Activated CD8-positive, alpha-beta memory T cell treated with anti-CD3 and anti-CD28 coated beads, Interleukin-2, amount 50 U/mL, for 1 hour (primary cell): ENCODE measurements around the gene GRB2.
"Not testable (repeated sequence)": the region's sequence is repeated elsewhere in the genome, so short reads cannot be mapped to it uniquely, and the experiment has no call there.

Source experiments
- DNase-seq: peaks from one replicate; pipeline ENCODE4 v3.0.0-alpha.2; 2020; ENCODE audit errors: extremely low read depth

The GRB2 gene

DNA sequence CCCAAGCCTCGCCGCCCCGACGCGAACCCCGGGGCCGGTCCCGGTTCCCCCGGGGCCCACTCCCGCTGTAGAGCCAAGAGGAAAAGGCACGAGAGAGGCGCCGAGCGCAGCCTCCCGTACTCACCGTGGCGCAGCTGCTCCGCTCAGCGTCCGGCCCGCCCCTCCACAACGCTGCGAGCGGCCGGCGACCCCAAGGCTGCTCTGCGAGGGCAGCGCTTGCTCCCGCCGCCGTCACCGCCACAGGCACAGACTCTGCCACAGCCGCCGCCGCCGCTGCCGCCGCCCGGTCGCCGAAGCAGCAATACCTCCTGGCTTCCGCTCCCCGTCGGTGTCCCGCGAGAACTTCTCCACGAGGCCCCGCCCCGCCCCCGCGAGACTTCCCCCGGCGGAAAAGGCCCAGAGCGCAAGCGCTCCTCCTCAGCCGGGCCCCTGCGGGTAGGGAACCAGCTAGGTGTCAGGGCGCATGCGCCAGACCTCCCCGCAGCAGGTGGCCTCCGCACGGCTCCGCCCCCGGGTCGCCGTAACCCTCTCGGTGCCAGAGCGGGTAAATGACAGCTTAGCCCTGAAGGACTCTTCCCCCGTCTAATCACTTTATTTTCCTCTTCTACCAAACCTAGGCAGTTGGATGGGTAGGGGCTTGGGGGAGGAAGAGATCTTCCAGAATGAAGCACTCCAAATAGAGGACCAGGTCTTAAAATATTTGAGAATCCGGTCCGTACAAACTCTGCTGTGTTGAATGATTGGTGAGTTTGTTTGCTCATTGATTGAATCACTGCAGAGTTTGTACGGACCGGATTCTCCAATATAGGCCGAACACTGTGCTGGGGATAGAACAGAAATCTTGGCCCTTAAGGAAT is at the start of gene GRB2:
Gene GRB2 (minus strand): TSS at position 314 of the 857 bp plus-strand sequence. CDS start 12,050 bp downstream, outside the sequence.
- peak; percentile 95 for DNase-seq

GRCh38 chr17:75454672-75455071 is 49.2 kb upstream of the GRB2 start:
- not testable (repeated sequence) for DNase-seq

- DNase-seq, result no peak
These were observed 48.7 kb upstream of the GRB2 start for GRCh38 chr17:75454193-75454592.

DNA sequence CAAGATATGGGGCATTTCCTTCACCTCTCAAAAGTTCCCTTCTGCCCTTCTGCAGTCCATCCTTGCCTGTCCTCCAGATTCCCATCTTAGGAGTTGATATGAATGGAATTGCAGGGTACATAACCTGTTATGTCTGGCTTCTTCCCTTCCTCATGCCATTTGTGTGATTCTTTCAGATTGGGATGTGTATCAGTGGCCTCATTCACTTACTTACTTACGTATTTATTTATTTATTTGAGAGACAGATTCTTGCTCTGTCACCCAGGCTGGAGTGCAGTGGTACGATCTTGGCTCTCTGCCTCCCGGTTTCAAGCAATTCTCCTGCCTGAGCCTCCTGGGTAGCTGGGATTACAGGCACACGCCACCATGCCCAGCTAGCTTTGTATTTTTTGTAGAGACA is 44.8 kb upstream of the GRB2 start:
- DNase-seq, result no peak

GRCh38 chr17:75447951-75448856 is 42.7 kb upstream of the GRB2 start:
- DNase-seq, result no peak

GRCh38 chr17:75445896-75446295 is 40.4 kb upstream of the GRB2 start:
- not testable (repeated sequence) for DNase-seq

- no peak for DNase-seq
These were observed 39.8 kb upstream of the GRB2 start for GRCh38 chr17:75445296-75445695.

DNA sequence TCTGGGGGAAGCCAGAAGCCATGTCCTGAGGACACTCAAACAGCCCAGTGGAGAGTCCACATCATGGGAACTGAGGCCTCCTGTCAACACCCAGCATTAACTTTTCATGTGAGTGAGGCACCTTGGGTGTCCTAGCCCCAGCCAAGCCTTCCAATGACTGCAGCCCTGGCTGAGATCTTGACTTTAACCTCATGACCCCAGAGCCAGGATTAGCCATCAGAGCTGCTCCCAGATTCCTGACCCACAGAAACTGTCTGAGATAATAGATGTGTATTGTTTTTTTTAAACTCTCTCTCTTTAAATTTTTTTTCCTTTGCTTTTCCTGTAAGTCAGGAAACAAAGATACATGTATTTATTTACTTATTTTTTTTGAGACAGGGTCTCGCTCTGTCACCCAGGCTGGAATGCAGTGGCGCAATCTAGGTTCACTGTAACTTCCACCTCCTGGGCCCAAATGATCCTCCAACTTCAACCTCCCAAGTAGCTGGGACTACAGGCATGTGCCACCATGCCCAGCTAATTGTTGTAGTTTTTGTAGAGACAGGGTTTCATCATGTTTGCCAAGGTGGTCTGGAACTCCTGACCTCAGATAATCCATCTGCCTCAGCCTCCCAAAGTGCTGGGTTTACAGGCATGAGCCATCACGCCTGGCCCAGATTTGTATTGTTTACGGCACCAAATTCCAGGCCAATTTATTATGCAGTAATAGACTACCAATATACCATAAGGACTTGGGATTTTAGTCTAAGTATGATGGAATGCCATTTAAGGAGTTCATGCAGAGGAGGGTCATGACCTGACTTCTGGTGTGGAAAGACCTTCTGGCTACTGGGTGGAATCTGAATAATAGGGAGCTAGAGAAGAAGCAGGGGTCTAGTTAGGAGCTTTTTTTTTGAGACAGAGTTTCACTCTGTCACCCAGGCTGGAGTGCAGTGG is 37.0 kb upstream of the GRB2 start:
- DNase-seq, result no peak

DNA sequence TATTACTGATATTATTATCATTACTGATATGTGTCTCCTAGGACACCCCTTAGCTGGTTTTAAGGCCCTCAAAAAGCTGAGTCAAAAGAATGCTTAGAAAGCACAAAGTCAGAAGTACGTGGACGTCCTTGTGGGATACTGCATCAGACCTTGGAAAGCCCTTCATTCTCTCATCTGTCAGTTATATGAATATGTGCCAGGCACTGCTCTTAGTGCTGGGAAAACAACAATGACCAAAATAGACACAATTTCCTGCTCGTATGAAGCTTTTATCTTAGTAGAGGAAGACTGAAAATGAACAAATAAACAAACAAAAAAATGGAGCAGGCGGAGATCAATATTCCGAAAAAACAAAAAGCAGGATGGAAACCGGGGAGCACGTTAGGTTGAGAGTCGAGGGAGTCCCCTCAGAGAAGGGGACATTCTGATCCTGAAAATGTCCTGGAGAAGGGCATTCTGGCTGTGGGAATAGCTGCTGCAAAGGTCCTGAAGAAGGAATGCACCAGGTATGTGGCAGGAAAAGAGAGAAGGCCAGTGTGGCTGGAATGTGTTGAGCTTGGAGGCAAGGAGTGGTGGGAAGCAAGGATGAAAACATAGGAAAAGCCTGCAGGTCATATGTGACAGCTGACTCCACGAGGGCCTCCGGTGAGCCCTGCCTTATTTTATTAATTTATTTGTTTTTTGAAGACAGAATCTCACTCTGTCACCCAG is 35.4 kb upstream of the GRB2 start:
- DNase-seq, result no peak

DNA sequence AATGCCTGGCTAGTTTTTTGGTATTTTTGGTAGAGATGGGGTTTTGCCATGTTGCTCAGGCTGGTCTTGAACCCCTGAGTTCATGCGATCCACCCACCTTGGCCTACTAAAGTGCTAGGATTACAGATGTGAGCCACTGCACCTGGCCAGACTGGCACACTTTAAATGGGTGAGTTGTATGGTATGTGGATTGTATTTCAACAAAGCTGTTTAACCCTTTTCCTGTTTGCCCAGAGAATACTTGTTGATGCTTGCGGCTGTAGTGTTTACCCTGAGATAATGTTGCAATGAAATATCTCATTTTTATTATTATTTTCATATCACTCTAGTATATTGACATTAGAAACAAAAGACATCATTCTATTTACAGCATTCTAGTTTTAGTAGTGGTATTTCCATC is 33.8 kb upstream of the GRB2 start:
- no peak for DNase-seq

- DNase-seq, result not testable (repeated sequence)
These were observed 31.9 kb upstream of the GRB2 start for GRCh38 chr17:75437404-75437803.

- DNase-seq, result not testable (repeated sequence)
These were observed 29.0 kb upstream of the GRB2 start for GRCh38 chr17:75434433-75434832.

GRCh38 chr17:75433218-75433783 is 27.8 kb upstream of the GRB2 start:
- DNase-seq, result no peak

GRCh38 chr17:75430159-75430974 is 24.9 kb upstream of the GRB2 start:
- no peak for DNase-seq

DNA sequence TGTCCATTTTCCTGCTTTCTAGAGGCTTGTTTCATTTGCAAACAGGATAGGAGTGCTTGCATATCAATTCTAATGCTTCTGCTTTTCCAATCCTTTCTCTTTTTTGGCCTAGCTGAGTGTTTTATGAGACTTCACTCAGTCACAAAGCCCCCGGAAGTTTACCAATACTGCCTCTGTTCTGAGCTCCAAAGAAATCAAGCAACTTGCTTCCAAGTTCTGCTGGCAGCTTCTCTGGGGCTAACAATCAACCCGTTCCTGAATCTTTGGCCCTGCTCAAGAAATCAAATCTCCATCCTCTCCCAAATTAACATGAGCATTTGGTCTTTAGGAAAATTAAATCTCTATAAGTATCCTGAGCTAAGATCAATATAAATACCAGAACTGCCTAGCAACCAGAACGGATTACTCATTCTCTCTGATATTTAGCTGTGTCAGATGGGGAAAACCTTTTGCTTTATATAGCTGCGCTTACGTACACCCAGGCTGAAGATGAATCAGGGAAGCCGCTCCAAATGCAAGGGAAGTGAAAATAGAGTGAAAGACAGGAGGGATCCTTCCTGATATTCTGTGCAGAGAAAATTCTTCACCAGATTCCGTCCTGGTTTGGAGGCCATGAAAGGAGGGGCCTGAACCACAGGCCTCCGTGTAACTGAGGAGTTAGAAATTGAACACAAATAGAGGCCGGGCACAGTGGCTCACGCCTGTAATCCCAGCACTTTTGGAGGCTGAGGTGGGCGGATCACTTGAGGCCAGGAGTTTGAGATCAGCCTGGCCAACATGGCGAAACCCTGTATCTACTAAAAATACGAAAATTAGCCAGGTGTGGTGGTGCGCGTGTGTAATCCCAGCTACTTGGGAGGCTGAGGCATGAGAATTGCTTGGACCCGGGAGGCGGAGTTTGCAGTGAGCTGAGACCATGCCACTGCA is 23.3 kb upstream of the GRB2 start:
- DNase-seq, result no peak

DNA sequence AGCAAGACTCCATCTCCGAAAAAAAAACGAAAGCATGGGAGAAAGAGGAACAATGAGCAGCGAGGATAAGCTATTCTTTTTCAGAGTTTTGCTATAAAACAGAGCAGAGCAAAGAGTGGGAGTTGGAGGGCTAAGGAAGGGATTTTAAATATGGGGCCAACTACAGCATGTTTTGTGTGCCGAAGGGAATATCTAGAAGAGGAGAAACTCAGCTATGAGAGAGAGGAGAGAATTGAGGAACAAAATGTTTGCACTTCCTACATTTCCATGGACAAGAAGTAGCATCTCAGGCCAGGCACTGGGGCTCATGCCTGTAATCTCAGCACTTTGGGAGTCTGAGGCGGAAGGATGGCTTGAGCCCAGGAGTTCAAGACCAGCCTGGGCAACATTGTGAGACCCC is 13.1 kb upstream of the GRB2 start:
- no peak for DNase-seq

- DNase-seq, result no peak
These were observed 11.6 kb upstream of the GRB2 start for GRCh38 chr17:75417054-75417580.

DNA sequence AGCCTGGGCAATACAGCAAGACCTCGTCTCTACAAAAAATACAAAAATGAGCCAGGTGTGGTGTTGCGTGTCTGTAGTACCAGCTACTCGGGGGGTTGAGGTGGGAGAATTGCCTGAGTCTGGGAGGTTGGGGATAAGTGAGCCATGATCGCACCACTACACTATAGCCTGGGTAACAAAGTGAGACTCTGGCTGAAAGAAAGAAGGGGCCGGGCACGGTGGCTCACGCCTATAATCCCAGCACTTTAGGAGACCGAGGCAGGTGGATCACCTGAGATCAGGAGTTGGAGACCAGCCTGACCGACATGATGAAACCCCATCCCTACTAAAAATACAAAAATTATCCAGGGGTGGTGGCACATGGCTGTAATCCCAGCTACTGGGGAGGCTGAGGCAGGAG is 10.5 kb upstream of the GRB2 start:
- no peak for DNase-seq
